Activated CD8-positive, alpha-beta memory T cell treated with anti-CD3 and anti-CD28 coated beads for 4 hours (primary cell): Measurements from ENCODE around the gene EARS2.
A peak's percentile ranks its signal among the peaks of the same experiment; 100 is the strongest.

ENCODE experiments used
- DNase-seq, 2 donors: peaks; one replicate each; pipeline ENCODE4 v3.0.0-alpha.2; 2020; ENCODE audit warnings: low read depth in 2 of 2

The EARS2 gene

GRCh38 chr16:23482778-23483177 lies 74.4 kb downstream of the EARS2 start:
- DNase-seq = peak in 1 of 2 donors; percentile 17

GRCh38 chr16:23480257-23480656 lies 76.9 kb downstream of the EARS2 start:
- no peak for DNase-seq

- no peak for DNase-seq
These were observed 78.0 kb downstream of the EARS2 start for GRCh38 chr16:23479138-23479537.

- DNase-seq = no peak
These were observed 78.6 kb downstream of the EARS2 start for GRCh38 chr16:23478566-23478965.

GRCh38 chr16:23476289-23476688 lies 80.9 kb downstream of the EARS2 start:
- DNase-seq = no peak
